Lower leg skin (tissue), 4 donors: ENCODE results near the gene PRRT1B. TPM values are rescaled to one million over a fixed set of nuclear protein-coding genes. Genes with fewer than 3 reads are reported as not detected.

Experiments used
- DNase-seq, 2 donors: peaks; one replicate each; pipeline ENCODE4 v3.0.0-alpha.2; 2019; ENCODE audit warnings: low spot score in 2 of 2
- H3K4me3 ChIP-seq: fragments of 200-600 bp; sonication (generic); 2 replicates; pipeline ENCODE4 v1.5.1; 2017; ENCODE audit warnings: mild to moderate bottlenecking, low read depth; ENCODE audit not compliant: poor library complexity, severe bottlenecking
- POLR2A ChIP-seq, 2 donors: fragments of 450-650 bp; IDR thresholded peaks; one replicate each; pipeline ENCODE4 v1.6.1; 2016 to 2017; ENCODE audit warnings: antibody characterized with exemption in 2 of 2, mild to moderate bottlenecking in 1 of 2, moderate library complexity in 1 of 2
- WGBS, 2 donors: methylation state at CpG; one replicate each; pipeline ENCODE4 v1.1.5; 2018; 5-methylcytosine and 5-hydroxymethylcytosine counted together
- intact Hi-C: fragments of 100-400 bp; cut with DNase I; formaldehyde crosslinking; loops from one replicate; pipeline ENCODE4 v1.15.0; 2023; ENCODE audit warnings: low total_unique reads
- total RNA-seq, 4 donors: library from RNA; depleted of rRNA; stranded (reverse); fragments of >200 nt; gene quantifications; one replicate each; pipeline ENCODE4 v1.1.0, GENCODE V29; 2016
- TF ChIP-seq, protein P1 (sequence below), 3 donors: fragments of 450-650 bp; IDR thresholded peaks; one replicate each; pipeline ENCODE4 v1.5.1; 2016; ENCODE audit warnings: antibody characterized with exemption in 3 of 3, mild to moderate bottlenecking in 3 of 3, moderate library complexity in 2 of 3

The PRRT1B gene
- total RNA-seq, 4 donors from 2014 or later: not detected

GRCh38 chr9:131597246-131597645, 51.9 kb downstream of the PRRT1B start:
- no peak for TF ChIP-seq POLR2A (IDR thresholded peaks at IDR 0.05)
- TF ChIP-seq, protein P1, sequence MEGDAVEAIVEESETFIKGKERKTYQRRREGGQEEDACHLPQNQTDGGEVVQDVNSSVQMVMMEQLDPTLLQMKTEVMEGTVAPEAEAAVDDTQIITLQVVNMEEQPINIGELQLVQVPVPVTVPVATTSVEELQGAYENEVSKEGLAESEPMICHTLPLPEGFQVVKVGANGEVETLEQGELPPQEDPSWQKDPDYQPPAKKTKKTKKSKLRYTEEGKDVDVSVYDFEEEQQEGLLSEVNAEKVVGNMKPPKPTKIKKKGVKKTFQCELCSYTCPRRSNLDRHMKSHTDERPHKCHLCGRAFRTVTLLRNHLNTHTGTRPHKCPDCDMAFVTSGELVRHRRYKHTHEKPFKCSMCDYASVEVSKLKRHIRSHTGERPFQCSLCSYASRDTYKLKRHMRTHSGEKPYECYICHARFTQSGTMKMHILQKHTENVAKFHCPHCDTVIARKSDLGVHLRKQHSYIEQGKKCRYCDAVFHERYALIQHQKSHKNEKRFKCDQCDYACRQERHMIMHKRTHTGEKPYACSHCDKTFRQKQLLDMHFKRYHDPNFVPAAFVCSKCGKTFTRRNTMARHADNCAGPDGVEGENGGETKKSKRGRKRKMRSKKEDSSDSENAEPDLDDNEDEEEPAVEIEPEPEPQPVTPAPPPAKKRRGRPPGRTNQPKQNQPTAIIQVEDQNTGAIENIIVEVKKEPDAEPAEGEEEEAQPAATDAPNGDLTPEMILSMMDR (IDR thresholded peaks at IDR 0.05): no peak
- 93 to 94% methylated on average over 4 to 7 of the region's 7 CpGs for WGBS, 2 donors
- DNase-seq: no peak
- intact Hi-C loops: no loop called here
- no peak overlapping the region for H3K4me3 ChIP-seq

GRCh38 chr9:131598121-131598520, 52.8 kb downstream of the PRRT1B start:
- WGBS, 2 donors: 56 to 61% methylated on average over 17 of the region's 17 CpGs
- intact Hi-C loops: no loop called here
- H3K4me3 ChIP-seq: no peak overlapping the region
- DNase-seq: peak in 1 of 2 donors; percentile 45
- TF ChIP-seq, protein P1 (IDR thresholded peaks at IDR 0.05): no peak
- TF ChIP-seq POLR2A (IDR thresholded peaks at IDR 0.05): no peak

GRCh38 chr9:131601683-131602181, 56.4 kb downstream of the PRRT1B start:
- no peak overlapping the region for H3K4me3 ChIP-seq

DNA sequence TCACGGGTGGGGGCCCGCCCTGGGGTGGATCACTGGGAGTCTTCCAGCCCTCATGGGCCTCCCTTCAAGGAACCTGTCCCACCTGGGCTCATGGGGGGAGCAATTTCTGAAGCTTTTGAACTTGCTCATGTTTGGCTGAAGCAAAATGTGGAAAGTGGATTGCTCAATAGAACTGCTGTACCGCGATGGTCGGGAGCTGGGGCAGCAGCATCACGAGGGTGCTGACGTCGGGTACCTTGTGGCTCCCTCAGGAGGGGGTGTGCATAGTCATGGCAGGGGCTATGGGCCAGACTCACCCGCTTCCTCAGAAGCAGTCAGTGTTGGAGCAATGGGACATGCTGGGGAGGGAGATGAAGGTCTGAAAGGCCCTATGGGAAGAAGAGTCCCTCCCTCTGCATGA, 57.9 kb downstream of the PRRT1B start:
- WGBS, 2 donors: 90 to 92% methylated on average over 9 of the region's 9 CpGs
- TF ChIP-seq, protein P1 (IDR thresholded peaks at IDR 0.05): no peak
- no peak for DNase-seq
- intact Hi-C loops: no loop called here
- H3K4me3 ChIP-seq: no peak overlapping the region

More at GRCh38 chr9:131601683-131602181, 56.4 kb downstream of the PRRT1B start:
- WGBS, 2 donors: 89 to 94% methylated on average over 14 of the region's 14 CpGs
- TF ChIP-seq, protein P1 (IDR thresholded peaks at IDR 0.05): peak in 1 of 3 donors; percentile 24
- no peak for TF ChIP-seq POLR2A (IDR thresholded peaks at IDR 0.05)
- DNase-seq: no peak
- intact Hi-C loops: no loop called here

DNA sequence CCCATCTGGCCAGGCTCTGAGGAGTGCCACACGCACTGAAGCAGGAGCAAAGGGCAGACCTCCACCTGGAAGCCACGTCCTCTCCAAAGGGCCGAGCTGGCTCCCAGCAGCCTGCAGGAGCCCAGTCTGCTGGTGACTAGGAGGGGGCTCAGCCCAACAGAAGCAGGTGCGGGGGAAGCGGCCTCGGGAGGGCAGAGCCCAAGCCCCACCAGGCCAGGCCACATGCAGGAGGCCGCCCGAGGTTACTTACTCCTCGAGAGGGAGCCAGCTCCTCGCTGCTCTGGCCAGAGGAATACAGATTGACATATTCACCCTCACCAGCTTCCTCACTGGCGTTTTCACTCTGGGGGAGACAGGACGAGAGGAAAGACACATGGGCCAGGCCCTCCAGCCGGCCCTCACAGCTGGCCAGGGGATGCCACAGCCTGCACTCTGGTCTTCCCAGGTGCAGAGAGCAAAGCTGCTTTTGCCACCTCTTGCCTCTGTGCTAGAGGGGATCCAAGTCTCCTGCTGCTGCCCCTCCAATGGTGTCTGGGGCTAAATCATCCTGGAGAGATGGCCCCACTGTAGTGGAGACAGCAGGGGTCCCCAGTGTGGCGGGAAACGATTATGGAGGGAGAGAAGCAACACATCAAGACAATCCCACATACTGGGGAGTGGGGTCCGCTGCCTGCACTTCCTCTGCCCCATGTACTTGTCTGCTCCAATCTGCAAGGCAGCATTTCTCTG, 58.6 kb downstream of the PRRT1B start:
- TF ChIP-seq, protein P1 (IDR thresholded peaks at IDR 0.05): no peak
- TF ChIP-seq POLR2A (IDR thresholded peaks at IDR 0.05): no peak
- no peak overlapping the region for H3K4me3 ChIP-seq
- intact Hi-C loops: no loop called here
- no peak for DNase-seq
- 88 to 93% methylated on average over 13 to 15 of the region's 16 CpGs for WGBS, 2 donors
